Endothelial cell of umbilical vein (primary cell): ENCODE results near the gene CNRIP1. TPM values are rescaled to one million over a fixed set of nuclear protein-coding genes. Genes with fewer than 3 reads are reported as not detected.

ENCODE experiments used
- BruUV-seq: library from RNA; stranded (reverse); fragments of 400-500 nt; replicated peaks from 2 replicates; lab custom pipeline; 2021; lab: Mats Ljungman, UMichigan
- CTCF ChIA-PET: fragments of 300-600, 350-600 bp; sonication (Branson Sonifier 250); formaldehyde crosslinking; loops from one replicate; lab custom pipeline; 2021; ENCODE audit warnings: antibody characterized with exemption, inconsistent platforms; lab: Charles Lee
- POLR2A ChIA-PET: fragments of 300-600, 350-600 bp; sonication (Branson Sonifier 250); formaldehyde crosslinking; loops from one replicate; lab custom pipeline; 2021; ENCODE audit warnings: antibody characterized with exemption, inconsistent platforms; lab: Charles Lee
- DNase-seq: peaks from one replicate; pipeline ENCODE4 v3.0.0-alpha.2; 2011; ENCODE audit warnings: low read depth, low spot score
- FAIRE-seq: peaks from 2 replicates; lab custom pipeline; 2011; peaks lifted over from hg19 to GRCh38; lab: Jason Lieb, UNC
- H2AFZ ChIP-seq: 2 replicates; pipeline ENCODE4 v1.6.0; 2012; ENCODE audit warnings: low read depth, low read length, control low read depth, inconsistent platforms
- H3K27ac ChIP-seq: 2 replicates; pipeline ENCODE4 v1.5.1; 2011; ENCODE audit warnings: low read depth, mild to moderate bottlenecking, control low read depth, low read length, moderate library complexity; ENCODE audit not compliant: insufficient read depth
- H3K27me3 ChIP-seq, 2 experiments: 2 replicates each; pipeline versions ENCODE4 v1.6.0 to v1.6.1; 2011; ENCODE audit warnings: low read length in 2 of 2, mixed read lengths in 1 of 2; ENCODE audit not compliant: control insufficient read depth in 2 of 2, insufficient read depth in 2 of 2
- H3K36me3 ChIP-seq, 2 experiments: 2 replicates in 1 of 2; 3 replicates in 1 of 2; pipeline ENCODE4 v1.5.1; 2011; ENCODE audit warnings: low read length in 2 of 2, mild to moderate bottlenecking in 1 of 2, moderate library complexity in 1 of 2; ENCODE audit not compliant: control insufficient read depth in 2 of 2, insufficient read depth in 2 of 2; ENCODE audit errors: extremely low read depth in 1 of 2
- H3K4me1 ChIP-seq: 3 replicates; pipeline ENCODE4 v1.5.1; 2011; ENCODE audit warnings: mild to moderate bottlenecking, low read length; ENCODE audit not compliant: control insufficient read depth, insufficient read depth; ENCODE audit errors: extremely low read depth
- H3K4me2 ChIP-seq: 2 replicates; pipeline ENCODE4 v1.6.1; 2011; ENCODE audit warnings: low read length, control low read depth, mixed read lengths; ENCODE audit not compliant: insufficient read depth
- H3K4me3 ChIP-seq, 3 experiments: fragments of 200-600 bp in 1 of 3; sonication (generic), shearing (Covaris generic) in 1 of 3; replicated peaks in 1 of 3; 2 replicates each; pipeline ENCODE4 v1.5.1; 2011 to 2016; ENCODE audit warnings: control low read depth in 3 of 3, low read length in 3 of 3, mild to moderate bottlenecking in 2 of 3, inconsistent platforms in 1 of 3, low read depth in 1 of 3, moderate library complexity in 1 of 3; ENCODE audit not compliant: insufficient read depth in 1 of 3
- H3K79me2 ChIP-seq: 2 replicates; pipeline ENCODE4 v1.6.0; 2012; ENCODE audit warnings: low read length, inconsistent platforms; ENCODE audit not compliant: control insufficient read depth, insufficient read depth
- H3K9ac ChIP-seq: replicated peaks from 2 replicates; pipeline ENCODE3; 2011; ENCODE audit warnings: low read length, control low read depth; ENCODE audit not compliant: insufficient read depth; ENCODE audit errors: extremely low read depth
- H3K9me1 ChIP-seq: replicated peaks from 3 replicates; pipeline ENCODE4 v1.6.0; 2011; ENCODE audit warnings: mild to moderate bottlenecking, low read length; ENCODE audit not compliant: control insufficient read depth, insufficient read depth; ENCODE audit errors: extremely low read depth
- H3K9me3 ChIP-seq: replicated peaks from 2 replicates; pipeline ENCODE4 v1.5.1; 2012; ENCODE audit warnings: low read length, inconsistent platforms; ENCODE audit not compliant: control insufficient read depth, insufficient read depth
- H4K20me1 ChIP-seq: replicated peaks from 2 replicates; pipeline ENCODE3; 2011; ENCODE audit warnings: mild to moderate bottlenecking, low read length; ENCODE audit not compliant: control insufficient read depth, insufficient read depth; ENCODE audit errors: extremely low read depth
- EZH2 ChIP-seq: IDR thresholded peaks from 2 replicates; pipeline ENCODE4 v1.6.1; 2012; ENCODE audit warnings: borderline replicate concordance, low read depth, mild to moderate bottlenecking, moderate library complexity, low read length, inconsistent platforms; ENCODE audit not compliant: severe bottlenecking
- FOS ChIP-seq: IDR thresholded peaks from 2 replicates; pipeline ENCODE4 v1.6.1; 2011; ENCODE audit warnings: mild to moderate bottlenecking, low read length, moderate library complexity, borderline replicate concordance; ENCODE audit not compliant: insufficient read depth
- MYC ChIP-seq: IDR thresholded peaks from one replicate; pipeline ENCODE4 v1.6.1; 2011; ENCODE audit warnings: mild to moderate bottlenecking, low read depth, low read length
- dilution Hi-C: fragments of 300-500 bp; cut with MboI; formaldehyde crosslinking; loops from one replicate; pipeline ENCODE4 v1.15.0; 2019; ENCODE audit warnings: low sequenced_read_pairs; ENCODE audit not compliant: extremely low pct_ligation_motif_present
- intact Hi-C: fragments of 100-400 bp; cut with micrococcal nuclease; formaldehyde crosslinking; loops from one replicate; pipeline ENCODE4 v1.10.0; 2022
- polyA plus RNA-seq, 4 experiments: library from polyadenylated mRNA; depleted of rRNA in 3 of 4; stranded (reverse) in 3 of 4; unstranded in 1 of 4; fragments of >200 nt; gene quantifications; 2 replicates each; pipeline versions ENCODE4 v1.2.1 to v1.2.3, GENCODE V29; 2011 to 2012; ENCODE audit warnings: missing spikeins in 1 of 4
- total RNA-seq: library from RNA; stranded (reverse); gene quantifications from 2 replicates; pipeline ENCODE4 v1.2.3, GENCODE V29; 2021
- TF ChIP-seq, protein P1 (sequence below): IDR thresholded peaks from 2 replicates; pipeline ENCODE4 v1.6.1; 2011; ENCODE audit not compliant: insufficient read depth, insufficient read length
- TF ChIP-seq, protein P2 (sequence below), 2 donors: IDR thresholded peaks; 1 replicate in 1 of 2; 2 replicates in 1 of 2; pipeline ENCODE4 v1.5.1; 2011; ENCODE audit warnings: low read length in 2 of 2, mild to moderate bottlenecking in 2 of 2, moderate library complexity in 2 of 2, control low read depth in 1 of 2, inconsistent platforms in 1 of 2, low read depth in 1 of 2; ENCODE audit not compliant: insufficient read depth in 1 of 2; ENCODE audit errors: extremely low read depth in 1 of 2

CNRIP1 gene
- total and polyA plus RNA-seq, 2 donors (not counting 3 experiments of a cell fraction or from before 2014, with no cell fraction given) = 74.6 to 98.9 TPM

- ChIA-PET CTCF (interaction anchor here (1.0 to 2.8 kb wide), 9 partner anchors 11 to 128 kb away, joined by 4 to 26 read pairs (median 6); partner anchors contain the start of gene PNO1), POLR2A (interaction anchor here (0.6 kb wide), 1 partner anchor 10 kb away, joined by 3 read pairs; no protein-coding TSS in a partner anchor)
- Histone ChIP-seq H3K4me1 (peaks cover 32% of the 10 kb centered on the region), H3K27ac (peak overlapping the region; percentile 82), H3K27me3 (no peaks in the 10 kb centered on the region), H3K79me2 (peaks cover 70% of the 10 kb centered on the region), H3K4me2 (peak overlapping the region; percentile 96), H3K4me3 (peak overlapping the region; percentile 55 to 98 (median 88)), H3K9me3 (no peaks in the 10 kb centered on the region), H3K9me1 (no peaks in the 10 kb centered on the region), H3K9ac (peak overlapping the region; percentile 87), H4K20me1 (peaks cover 26% of the 10 kb centered on the region), H3K36me3 (no peaks in the 10 kb centered on the region), H2AFZ (no peak overlapping the region)
- intact Hi-C loops = loop anchor here (1.0 to 10.0 kb wide), 3 partner anchors 8 to 195 kb away; no protein-coding TSS in a partner anchor
- TF ChIP-seq FOS = no peak
- TF ChIP-seq, protein P1, sequence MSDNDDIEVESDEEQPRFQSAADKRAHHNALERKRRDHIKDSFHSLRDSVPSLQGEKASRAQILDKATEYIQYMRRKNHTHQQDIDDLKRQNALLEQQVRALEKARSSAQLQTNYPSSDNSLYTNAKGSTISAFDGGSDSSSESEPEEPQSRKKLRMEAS = no peak
- TF ChIP-seq MYC = no peak
- TF ChIP-seq, protein P2, sequence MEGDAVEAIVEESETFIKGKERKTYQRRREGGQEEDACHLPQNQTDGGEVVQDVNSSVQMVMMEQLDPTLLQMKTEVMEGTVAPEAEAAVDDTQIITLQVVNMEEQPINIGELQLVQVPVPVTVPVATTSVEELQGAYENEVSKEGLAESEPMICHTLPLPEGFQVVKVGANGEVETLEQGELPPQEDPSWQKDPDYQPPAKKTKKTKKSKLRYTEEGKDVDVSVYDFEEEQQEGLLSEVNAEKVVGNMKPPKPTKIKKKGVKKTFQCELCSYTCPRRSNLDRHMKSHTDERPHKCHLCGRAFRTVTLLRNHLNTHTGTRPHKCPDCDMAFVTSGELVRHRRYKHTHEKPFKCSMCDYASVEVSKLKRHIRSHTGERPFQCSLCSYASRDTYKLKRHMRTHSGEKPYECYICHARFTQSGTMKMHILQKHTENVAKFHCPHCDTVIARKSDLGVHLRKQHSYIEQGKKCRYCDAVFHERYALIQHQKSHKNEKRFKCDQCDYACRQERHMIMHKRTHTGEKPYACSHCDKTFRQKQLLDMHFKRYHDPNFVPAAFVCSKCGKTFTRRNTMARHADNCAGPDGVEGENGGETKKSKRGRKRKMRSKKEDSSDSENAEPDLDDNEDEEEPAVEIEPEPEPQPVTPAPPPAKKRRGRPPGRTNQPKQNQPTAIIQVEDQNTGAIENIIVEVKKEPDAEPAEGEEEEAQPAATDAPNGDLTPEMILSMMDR (IDR thresholded peaks at IDR 0.05; ENCODE audit: extremely low read depth in 1 of 2, insufficient read depth in 1 of 2, low read depth in 1 of 2, low read length in 2 of 2) = no peak
- TF ChIP-seq EZH2 = no peak
- DNase-seq (no peak), FAIRE-seq (peak; percentile 18)
- dilution Hi-C loops = no loop called here
- no TSS peak for BruUV-seq
Observed at GRCh38 chr2:68250196-68250595, 69.6 kb downstream of the CNRIP1 start.
